ENCODE measurements around the gene TMEM273. TPM values are rescaled to one million over a fixed set of nuclear protein-coding genes. Genes with fewer than 3 reads are reported as not detected.

TMEM273 gene
- total and polyA plus RNA-seq, 7 donors: 5.4 to 17.8 (median 11.0) TPM

DNA sequence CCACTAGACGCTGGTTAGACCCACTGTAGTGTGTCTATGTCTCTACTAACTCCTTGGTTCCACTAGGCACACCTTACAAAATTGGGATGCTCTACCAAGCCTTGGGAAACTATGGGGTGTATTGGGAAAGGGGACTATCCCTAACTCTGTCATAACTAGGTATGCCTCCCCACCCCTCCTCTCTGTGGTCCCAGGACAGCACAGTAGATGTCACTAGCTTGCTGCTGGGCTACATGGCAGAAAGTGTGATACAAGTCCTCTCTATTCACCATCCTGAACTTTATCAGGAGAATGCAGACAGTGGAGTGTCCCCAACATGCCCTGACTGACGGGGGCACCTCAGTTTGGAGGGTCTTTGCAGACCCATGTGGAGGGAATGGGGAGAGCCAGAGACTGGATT, 30.3 kb upstream of the TMEM273 start:
- Histone ChIP-seq H3K27ac (no peak overlapping the region), H3K9me3 (no peaks in the 10 kb centered on the region), H3K36me3 (no peaks in the 10 kb centered on the region), H3K27me3 (no peaks in the 10 kb centered on the region), H3K4me1 (no peaks in the 10 kb centered on the region), H3K4me3 (no peak overlapping the region)
- TF ChIP-seq POLR2A (IDR thresholded peaks at IDR 0.05) (no peak), POLR2AphosphoS5 (IDR thresholded peaks at IDR 0.05) (no peak), EP300 (IDR thresholded peaks at IDR 0.05) (no peak)
- TF ChIP-seq, protein P1, sequence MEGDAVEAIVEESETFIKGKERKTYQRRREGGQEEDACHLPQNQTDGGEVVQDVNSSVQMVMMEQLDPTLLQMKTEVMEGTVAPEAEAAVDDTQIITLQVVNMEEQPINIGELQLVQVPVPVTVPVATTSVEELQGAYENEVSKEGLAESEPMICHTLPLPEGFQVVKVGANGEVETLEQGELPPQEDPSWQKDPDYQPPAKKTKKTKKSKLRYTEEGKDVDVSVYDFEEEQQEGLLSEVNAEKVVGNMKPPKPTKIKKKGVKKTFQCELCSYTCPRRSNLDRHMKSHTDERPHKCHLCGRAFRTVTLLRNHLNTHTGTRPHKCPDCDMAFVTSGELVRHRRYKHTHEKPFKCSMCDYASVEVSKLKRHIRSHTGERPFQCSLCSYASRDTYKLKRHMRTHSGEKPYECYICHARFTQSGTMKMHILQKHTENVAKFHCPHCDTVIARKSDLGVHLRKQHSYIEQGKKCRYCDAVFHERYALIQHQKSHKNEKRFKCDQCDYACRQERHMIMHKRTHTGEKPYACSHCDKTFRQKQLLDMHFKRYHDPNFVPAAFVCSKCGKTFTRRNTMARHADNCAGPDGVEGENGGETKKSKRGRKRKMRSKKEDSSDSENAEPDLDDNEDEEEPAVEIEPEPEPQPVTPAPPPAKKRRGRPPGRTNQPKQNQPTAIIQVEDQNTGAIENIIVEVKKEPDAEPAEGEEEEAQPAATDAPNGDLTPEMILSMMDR (IDR thresholded peaks at IDR 0.05): no peak
- WGBS, 2 donors: 49 to 75% methylated on average over 2 of the region's 2 CpGs
- no peak for DNase-seq
- intact Hi-C loops (cut with DNase I): no loop called here

DNA sequence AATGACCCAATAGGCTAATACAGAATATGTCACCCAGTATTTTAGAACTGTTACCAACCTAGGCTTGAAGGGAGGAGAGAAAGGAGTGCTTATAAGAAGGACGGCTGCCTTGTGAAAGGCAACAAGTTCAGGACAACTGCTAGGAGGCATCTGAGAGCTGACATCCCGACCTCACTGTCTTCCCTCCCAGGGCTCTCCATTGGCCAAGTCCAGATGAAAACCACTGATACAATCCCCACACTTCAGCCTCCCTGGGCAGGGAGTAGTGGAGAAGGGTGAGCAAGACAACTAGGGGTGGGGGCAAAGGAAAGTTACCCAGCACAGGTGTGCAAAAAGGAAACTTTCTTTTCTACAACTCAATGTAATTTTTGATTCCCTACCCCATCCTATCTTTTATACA, 29.5 kb upstream of the TMEM273 start:
- DNase-seq: no peak
- Histone ChIP-seq H3K4me3 (no peak overlapping the region), H3K36me3 (no peaks in the 10 kb centered on the region), H3K9me3 (no peaks in the 10 kb centered on the region), H3K27ac (no peak overlapping the region), H3K27me3 (no peaks in the 10 kb centered on the region), H3K4me1 (no peaks in the 10 kb centered on the region)
- TF ChIP-seq EP300 (IDR thresholded peaks at IDR 0.05) (no peak), POLR2A (IDR thresholded peaks at IDR 0.05) (no peak), POLR2AphosphoS5 (IDR thresholded peaks at IDR 0.05) (no peak)
- TF ChIP-seq, protein P1 (IDR thresholded peaks at IDR 0.05): no peak
- 27 to 61% methylated on average over 2 of the region's 2 CpGs for whole genome bisulfite sequencing, 2 donors
- intact Hi-C loops (cut with DNase I): no loop called here

DNA sequence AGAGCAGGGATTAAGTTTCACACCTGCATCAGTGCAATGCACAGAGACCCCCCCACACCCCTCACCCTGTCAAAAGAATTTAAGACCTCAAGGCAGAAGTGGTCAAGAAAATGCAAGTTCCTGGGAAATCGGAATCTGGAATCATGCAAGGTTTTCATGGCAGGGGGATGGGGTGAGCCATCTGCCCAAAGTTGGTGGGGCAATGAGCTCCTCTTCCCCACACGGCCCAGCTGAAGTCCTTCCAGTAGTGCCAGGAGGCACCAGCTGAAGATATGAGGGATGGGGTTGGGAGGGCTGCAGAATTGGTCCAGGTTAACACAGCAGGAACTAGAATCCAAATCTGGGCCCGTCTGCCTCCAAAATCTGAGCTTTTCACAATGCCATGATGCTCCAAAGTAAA, 25.0 kb upstream of the TMEM273 start:
- no peak overlapping the region for H3K4me3 ChIP-seq
- no peak overlapping the region for H3K27ac ChIP-seq
- intact Hi-C loops (cut with DNase I): no loop called here
- no peak for DNase-seq
- WGBS, 2 donors: 66 to 82% methylated on average over 3 of the region's 3 CpGs
- H3K4me1 ChIP-seq: no peaks in the 10 kb centered on the region
- no peaks in the 10 kb centered on the region for H3K27me3 ChIP-seq
- H3K36me3 ChIP-seq: no peaks in the 10 kb centered on the region
- no peaks in the 10 kb centered on the region for H3K9me3 ChIP-seq
- TF ChIP-seq POLR2A (IDR thresholded peaks at IDR 0.05): no peak
- no peak for TF ChIP-seq EP300 (IDR thresholded peaks at IDR 0.05)
- TF ChIP-seq, protein P1 (IDR thresholded peaks at IDR 0.05): no peak
- TF ChIP-seq POLR2AphosphoS5 (IDR thresholded peaks at IDR 0.05): no peak

DNA sequence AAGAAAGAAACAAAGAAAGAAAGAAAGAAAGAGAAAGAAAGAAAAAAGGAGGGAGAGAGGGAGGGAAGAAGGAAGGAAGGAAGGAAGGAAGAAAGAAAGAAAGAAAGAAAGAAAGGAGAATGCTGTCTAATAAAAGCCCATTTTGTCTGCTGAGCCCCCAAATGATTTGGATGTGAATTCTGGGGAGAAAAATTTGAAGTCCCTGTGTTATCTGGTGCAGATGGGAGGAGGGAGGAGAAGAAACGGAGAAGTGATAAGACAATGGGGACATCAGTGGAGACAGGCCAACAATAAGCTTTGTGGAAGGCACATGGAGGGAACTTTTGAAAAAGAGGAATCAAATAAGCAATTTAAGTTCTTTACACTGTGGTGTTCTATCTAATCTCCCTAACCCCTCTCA, 24.6 kb upstream of the TMEM273 start:
- TF ChIP-seq POLR2A (IDR thresholded peaks at IDR 0.05): no peak
- Histone ChIP-seq H3K4me3 (no peak overlapping the region), H3K27me3 (no peaks in the 10 kb centered on the region), H3K4me1 (no peaks in the 10 kb centered on the region), H3K9me3 (no peaks in the 10 kb centered on the region), H3K36me3 (no peaks in the 10 kb centered on the region), H3K27ac (no peak overlapping the region)
- WGBS, 2 donors: 40 to 52% methylated on average over 1 of the region's 1 CpG
- DNase-seq: no peak
- intact Hi-C loops (cut with DNase I): no loop called here

DNA sequence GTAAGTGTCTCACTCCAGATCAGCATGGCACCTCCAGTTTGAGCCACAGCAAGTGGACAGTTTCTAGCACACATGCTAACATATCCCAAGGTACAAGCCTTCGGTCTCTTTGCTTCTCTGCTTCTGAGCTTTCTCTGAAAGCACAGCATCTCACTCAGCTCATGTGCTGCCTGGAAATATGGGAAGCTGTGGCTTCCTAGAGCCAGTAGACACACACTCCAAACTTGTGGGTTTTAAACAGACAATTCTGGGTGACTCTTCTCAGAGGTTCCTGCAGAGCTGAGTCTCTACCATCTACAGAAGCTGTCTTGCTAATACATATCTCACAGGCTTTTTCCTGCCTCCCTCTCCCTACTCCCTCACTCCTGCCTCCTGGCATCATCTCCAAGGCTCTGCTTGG, 23.9 kb upstream of the TMEM273 start:
- TF ChIP-seq POLR2A (IDR thresholded peaks at IDR 0.05) (no peak), EP300 (IDR thresholded peaks at IDR 0.05) (no peak), POLR2AphosphoS5 (IDR thresholded peaks at IDR 0.05) (no peak)
- TF ChIP-seq, protein P1 (IDR thresholded peaks at IDR 0.05): no peak
- WGBS, 2 donors: 89 to 91% methylated on average over 1 of the region's 1 CpG
- Histone ChIP-seq H3K9me3 (no peaks in the 10 kb centered on the region), H3K4me3 (no peak overlapping the region), H3K36me3 (no peaks in the 10 kb centered on the region), H3K27me3 (no peaks in the 10 kb centered on the region), H3K4me1 (no peaks in the 10 kb centered on the region), H3K27ac (no peak overlapping the region)
- no peak for DNase-seq
- intact Hi-C loops (cut with DNase I): no loop called here

Data from sigmoid colon (tissue), 7 donors.